Measurements from ENCODE around the gene MDFIC2.
"Not testable (repeated sequence)": the region's sequence is repeated elsewhere in the genome, so short reads cannot be mapped to it uniquely, and the experiment has no call there.

MDFIC2 gene

GRCh38 chr3:70312336-70312735 lies at the start of gene MDFIC2:
TSS of gene MDFIC2 (minus strand) at chr3:70312638. CDS start at chr3:70311973, 665 bp downstream.
- DNase-seq, result no peak

- DNase-seq, result peak; percentile 36
Measured at GRCh38 chr3:70360979-70361760, 48.7 kb upstream of the MDFIC2 start.

GRCh38 chr3:70359711-70360110 lies 47.3 kb upstream of the MDFIC2 start:
- no peak for DNase-seq

GRCh38 chr3:70358978-70359580 lies 46.6 kb upstream of the MDFIC2 start:
- DNase-seq, result peak; percentile 28

- DNase-seq, result no peak
Measured at GRCh38 chr3:70352215-70352614, 39.8 kb upstream of the MDFIC2 start.

GRCh38 chr3:70342149-70342548 lies 29.7 kb upstream of the MDFIC2 start:
- no peak for DNase-seq

- DNase-seq, result not testable (repeated sequence)
Measured at GRCh38 chr3:70336885-70337284, 24.4 kb upstream of the MDFIC2 start.

- no peak for DNase-seq
Measured at GRCh38 chr3:70333080-70333479, 20.6 kb upstream of the MDFIC2 start.

GRCh38 chr3:70315021-70315420 lies 2.6 kb upstream of the MDFIC2 start:
- no peak for DNase-seq

- DNase-seq, result no peak
Measured at GRCh38 chr3:70310809-70311208, 1.6 kb downstream of the MDFIC2 start.

- no peak for DNase-seq
Measured at GRCh38 chr3:70309591-70309990, 2.8 kb downstream of the MDFIC2 start.

GRCh38 chr3:70308760-70309159 lies 3.7 kb downstream of the MDFIC2 start:
- peak; percentile 13 for DNase-seq

- DNase-seq, result no peak
Measured at GRCh38 chr3:70306736-70307135, 5.7 kb downstream of the MDFIC2 start.

- no peak for DNase-seq
Measured at GRCh38 chr3:70298385-70298784, 14.1 kb downstream of the MDFIC2 start.

- no peak for DNase-seq
Measured at GRCh38 chr3:70291097-70291482, 21.3 kb downstream of the MDFIC2 start.

- DNase-seq, result not testable (repeated sequence)
Measured at GRCh38 chr3:70290431-70291096, 21.9 kb downstream of the MDFIC2 start.

- DNase-seq, result peak; percentile 5
Measured at GRCh38 chr3:70281663-70282062, 30.8 kb downstream of the MDFIC2 start.

GRCh38 chr3:70277304-70277703 lies 35.1 kb downstream of the MDFIC2 start:
- DNase-seq, result no peak

- no peak for DNase-seq
Measured at GRCh38 chr3:70276901-70277300, 35.5 kb downstream of the MDFIC2 start.

- DNase-seq, result no peak
Measured at GRCh38 chr3:70273492-70273891, 38.9 kb downstream of the MDFIC2 start.

- no peak for DNase-seq
Measured at GRCh38 chr3:70272798-70273197, 39.6 kb downstream of the MDFIC2 start.

GRCh38 chr3:70264122-70264780 lies 48.2 kb downstream of the MDFIC2 start:
- DNase-seq, result peak; percentile 3

- no peak for DNase-seq
Measured at GRCh38 chr3:70261283-70261682, 51.2 kb downstream of the MDFIC2 start.
